ENCODE data around the gene FGGY. TPM values are rescaled to one million over a fixed set of nuclear protein-coding genes. Genes with fewer than 3 reads are reported as not detected.
"Not testable (repeated sequence)": the region's sequence is repeated elsewhere in the genome, so short reads cannot be mapped to it uniquely, and the experiment has no call there.

The FGGY gene, protein sequence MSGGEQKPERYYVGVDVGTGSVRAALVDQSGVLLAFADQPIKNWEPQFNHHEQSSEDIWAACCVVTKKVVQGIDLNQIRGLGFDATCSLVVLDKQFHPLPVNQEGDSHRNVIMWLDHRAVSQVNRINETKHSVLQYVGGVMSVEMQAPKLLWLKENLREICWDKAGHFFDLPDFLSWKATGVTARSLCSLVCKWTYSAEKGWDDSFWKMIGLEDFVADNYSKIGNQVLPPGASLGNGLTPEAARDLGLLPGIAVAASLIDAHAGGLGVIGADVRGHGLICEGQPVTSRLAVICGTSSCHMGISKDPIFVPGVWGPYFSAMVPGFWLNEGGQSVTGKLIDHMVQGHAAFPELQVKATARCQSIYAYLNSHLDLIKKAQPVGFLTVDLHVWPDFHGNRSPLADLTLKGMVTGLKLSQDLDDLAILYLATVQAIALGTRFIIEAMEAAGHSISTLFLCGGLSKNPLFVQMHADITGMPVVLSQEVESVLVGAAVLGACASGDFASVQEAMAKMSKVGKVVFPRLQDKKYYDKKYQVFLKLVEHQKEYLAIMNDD
- 10 to 100 TPM; 14.6 to 24.7 TPM for total RNA-seq
- long read RNA-seq, donor 1, partial matches to known transcripts = 0 of 3 reads
- long read RNA-seq, donor 1, other reads (novel, unspliced or antisense) = 3 of 3 reads
- long read RNA-seq, donor 2, partial matches to known transcripts = 3 of 30 reads
- long read RNA-seq, donor 2, other reads (novel, unspliced or antisense) = 24 of 30 reads

DNA sequence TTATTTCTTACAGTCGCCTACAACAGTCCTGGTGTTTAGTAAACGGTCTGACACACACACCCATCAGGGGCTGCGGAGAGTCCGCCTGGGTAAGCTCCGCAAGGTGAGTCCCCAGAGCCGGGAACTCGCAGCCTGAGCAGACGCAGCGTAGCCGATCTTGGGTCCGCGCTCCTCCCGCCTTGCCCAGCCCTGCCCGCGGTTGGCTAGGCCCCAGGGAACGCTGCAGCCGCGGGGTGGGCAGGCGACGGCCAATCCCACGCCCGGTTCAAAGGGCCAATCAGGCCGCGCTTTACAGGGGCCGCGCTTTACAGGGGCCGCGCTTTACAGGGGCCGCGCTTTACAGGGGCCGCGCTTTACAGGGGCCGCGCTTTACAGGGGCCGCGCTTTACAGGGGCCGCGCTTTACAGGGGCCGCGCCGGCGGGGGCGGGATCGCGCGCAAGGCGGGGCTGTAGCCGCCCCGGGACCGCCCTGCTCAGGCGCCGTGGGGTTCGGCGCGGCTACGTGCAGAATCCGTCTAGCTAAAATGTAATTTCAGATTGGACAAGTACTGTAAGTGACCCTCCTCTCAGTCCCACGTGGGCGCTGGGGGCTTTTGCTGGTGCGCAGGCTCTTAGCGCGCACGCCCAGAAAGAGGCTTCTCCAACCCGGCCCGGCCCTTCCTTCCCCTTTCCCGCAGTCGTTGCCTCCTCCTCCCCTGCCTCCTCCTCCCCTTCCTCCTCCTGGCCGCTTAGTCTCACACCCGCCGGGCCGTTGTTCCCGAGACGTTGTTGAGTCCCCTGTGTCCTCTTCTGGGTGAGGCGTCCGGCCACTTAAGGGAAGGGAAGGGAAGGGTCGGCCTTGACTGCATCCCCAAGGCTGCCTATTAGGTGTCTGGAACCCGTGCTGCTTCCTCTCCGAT is at the start of gene FGGY:
FGGY (plus strand) TSS at position 737 of the 899 bp plus-strand sequence. CDS start 24,456 bp downstream, outside the sequence.
- intact Hi-C loops (cut with DNase I) = loop anchor here (5.0 to 10.0 kb wide), 4 partner anchors 98 to 461 kb away; no protein-coding TSS in a partner anchor

DNA sequence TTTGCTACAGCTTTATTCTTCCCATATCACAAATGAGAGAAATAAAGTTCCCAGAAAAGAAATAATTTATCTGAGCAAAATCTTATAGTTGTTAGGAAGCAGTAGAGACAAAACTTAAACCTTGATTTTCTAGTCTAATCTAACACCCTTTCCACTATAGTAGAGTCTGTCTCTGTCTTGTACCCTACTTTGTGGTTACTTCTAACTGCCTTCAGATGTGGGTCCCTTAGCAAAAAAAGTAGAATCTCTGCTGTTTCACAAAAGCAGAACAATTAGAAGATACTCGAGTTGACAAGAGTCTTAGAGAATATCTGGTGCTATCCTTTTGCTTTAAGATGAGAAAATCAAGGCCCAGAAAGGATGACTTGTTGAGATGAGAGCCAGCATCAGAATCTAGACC is 48.1 kb upstream of the FGGY start:
- DNase-seq (ENCODE audit: low spot score) = no peak
- intact Hi-C loops (cut with DNase I) = no loop called here

More for the DNA sequence above, at the start of gene FGGY:
- DNase-seq (ENCODE audit: low spot score) = peak; percentile 99

GRCh38 chr1:59249396-59250137 is 47.3 kb upstream of the FGGY start:
- intact Hi-C loops (cut with DNase I) = loop anchor here in 1 of 2 donors (5.0 kb wide), 1 partner anchor 627 kb away; no protein-coding TSS in a partner anchor
- DNase-seq (ENCODE audit: low spot score) = no peak

GRCh38 chr1:59251061-59251460 is 45.8 kb upstream of the FGGY start:
- intact Hi-C loops (cut with DNase I) = loop anchor here in 1 of 2 donors (5.0 kb wide), 1 partner anchor 629 kb away; no protein-coding TSS in a partner anchor

DNA sequence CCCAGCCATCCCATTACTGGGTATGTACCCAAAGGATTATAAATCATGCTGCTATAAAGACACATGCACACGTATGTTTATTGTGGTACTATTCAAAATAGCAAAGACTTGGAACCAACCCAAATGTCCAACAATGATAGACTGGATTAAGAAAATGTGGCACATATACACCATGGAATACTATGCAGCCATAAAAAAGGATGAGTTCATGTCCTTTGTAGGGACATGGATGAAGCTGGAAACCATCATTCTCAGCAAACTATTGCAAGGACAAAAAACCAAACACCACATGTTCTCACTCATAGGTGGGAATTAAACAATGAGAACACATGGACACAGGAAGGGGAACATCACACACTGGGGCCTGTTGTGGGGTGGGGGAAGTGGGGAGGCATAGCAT is 40.5 kb upstream of the FGGY start:
- DNase-seq (ENCODE audit: low spot score); intact Hi-C loops (cut with DNase I): not testable (repeated sequence)

More at GRCh38 chr1:59251061-59251460, 45.8 kb upstream of the FGGY start:
- DNase-seq (ENCODE audit: low spot score) = not testable (repeated sequence)

GRCh38 chr1:59258412-59259032 is 38.4 kb upstream of the FGGY start:
- no peak for DNase-seq (ENCODE audit: low spot score)
- intact Hi-C loops (cut with DNase I) = no loop called here

DNA sequence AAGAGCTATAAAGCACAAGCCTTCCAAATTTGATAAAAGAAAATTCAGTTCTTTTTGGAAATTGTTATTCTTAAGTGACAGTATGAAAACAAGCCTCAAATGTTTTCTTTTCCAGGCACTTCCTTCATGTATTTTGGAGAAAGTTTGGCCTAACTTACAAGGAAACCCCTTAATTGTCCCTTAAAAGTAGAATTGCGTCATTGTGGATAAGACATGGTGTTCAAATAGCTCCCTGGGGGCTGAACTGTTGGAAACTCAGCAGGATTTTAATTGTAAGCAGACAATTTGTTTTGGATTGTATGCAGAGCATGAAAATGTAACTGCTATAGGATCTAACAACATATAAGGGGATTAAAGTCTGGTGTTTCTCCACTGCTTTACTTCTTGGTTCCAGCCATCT is 35.4 kb upstream of the FGGY start:
- intact Hi-C loops (cut with DNase I) = loop anchor here in 1 of 2 donors (1.0 kb wide), 1 partner anchor 20 kb away; no protein-coding TSS in a partner anchor
- no peak for DNase-seq (ENCODE audit: low spot score)

DNA sequence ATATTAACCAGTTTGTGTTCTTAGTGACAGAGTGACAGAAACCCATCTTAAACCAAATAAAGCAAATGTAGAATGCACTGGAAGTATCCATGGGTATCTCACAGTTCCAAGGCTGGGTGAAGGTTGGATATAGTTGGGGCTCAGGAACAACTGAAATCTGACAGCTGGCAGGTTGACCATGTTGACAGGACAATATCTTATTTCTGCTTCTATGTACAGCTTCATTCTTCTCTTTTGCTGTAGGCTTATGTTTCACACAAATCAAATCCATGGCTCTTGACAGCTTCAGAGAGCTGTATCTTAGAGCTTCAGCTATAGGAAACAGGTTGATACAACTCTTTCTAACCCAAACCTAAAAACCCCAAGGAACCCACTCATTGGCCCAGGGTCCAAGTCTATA is 34.3 kb upstream of the FGGY start:
- intact Hi-C loops (cut with DNase I) = no loop called here
- DNase-seq (ENCODE audit: low spot score) = no peak

DNA sequence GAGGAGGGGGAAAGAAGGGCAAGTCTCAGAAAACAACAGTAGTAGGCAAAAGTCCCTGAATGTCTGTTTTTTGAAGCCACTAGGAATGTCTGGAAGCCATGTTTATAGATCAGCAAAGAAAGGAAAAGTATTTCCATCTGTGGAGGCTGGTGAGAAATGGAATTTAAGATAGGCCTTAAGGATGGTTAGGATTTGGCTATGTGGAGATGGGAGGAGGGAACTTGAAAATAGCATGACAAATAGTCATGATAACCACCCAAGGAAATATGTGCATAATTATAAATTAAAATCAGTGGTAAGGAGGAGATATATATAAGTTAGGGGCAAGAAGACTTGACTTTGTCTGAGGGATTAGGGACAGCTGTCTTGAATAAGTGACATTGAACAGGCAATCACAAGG is 33.8 kb upstream of the FGGY start:
- no peak for DNase-seq (ENCODE audit: low spot score)
- intact Hi-C loops (cut with DNase I) = no loop called here

DNA sequence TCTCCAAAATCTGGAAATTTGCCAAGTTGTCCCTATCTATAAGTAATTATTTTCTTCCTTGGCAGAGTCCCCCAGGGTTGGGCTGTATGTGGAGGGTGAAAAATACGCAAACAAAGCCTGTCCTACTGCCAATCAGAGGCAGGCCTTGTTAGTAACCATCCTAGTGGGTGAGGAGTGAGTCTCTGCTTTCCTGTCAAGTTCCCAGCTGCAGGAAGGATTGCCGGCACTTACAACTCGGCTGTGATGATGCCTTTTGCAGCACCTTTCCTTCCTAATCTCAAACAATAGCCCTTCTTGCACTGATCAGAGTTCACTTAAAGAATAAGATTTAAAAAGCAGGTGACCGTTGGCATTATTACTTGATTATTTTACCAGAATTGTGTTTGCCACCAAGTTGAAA is 31.3 kb upstream of the FGGY start:
- intact Hi-C loops (cut with DNase I) = no loop called here
- DNase-seq (ENCODE audit: low spot score) = no peak

DNA sequence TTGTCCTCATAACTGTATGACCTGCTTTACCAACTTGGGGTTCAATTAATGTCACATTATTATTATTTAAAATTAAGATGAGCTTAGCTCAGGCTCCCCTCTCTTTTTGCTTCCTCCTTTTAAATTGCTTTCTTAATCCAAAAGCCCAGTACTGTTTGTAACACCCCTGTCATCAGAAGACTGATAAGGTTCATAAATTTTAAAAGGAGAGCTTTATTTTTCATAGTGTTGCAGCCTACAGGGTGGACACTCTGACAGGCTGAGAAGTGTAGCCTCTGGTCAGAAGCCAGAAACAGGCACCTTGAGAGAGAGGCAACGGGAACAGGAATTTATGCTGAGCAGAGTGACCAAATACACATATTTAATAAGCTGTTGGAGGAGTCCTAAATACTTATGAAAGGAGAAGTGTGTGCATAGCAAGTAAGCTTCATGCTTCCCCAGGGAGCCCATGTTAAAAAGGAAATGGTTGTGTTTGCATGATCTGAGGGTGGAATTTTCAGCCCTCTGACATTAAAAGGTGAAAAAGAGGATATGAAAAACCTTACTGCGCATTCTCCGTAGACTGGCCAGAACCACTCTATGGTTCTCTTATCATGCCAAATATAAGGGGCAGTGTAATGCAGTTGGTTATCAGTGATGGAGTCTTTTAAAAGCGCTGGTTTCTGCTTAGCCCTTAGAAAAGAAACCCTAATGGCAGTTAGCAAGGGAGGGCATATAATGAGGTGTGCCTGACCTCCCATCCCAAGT is 30.5 kb upstream of the FGGY start:
- DNase-seq (ENCODE audit: low spot score) = no peak
- intact Hi-C loops (cut with DNase I) = no loop called here

GRCh38 chr1:59266927-59267293 is 30.0 kb upstream of the FGGY start:
- intact Hi-C loops (cut with DNase I) = no loop called here
- no peak for DNase-seq (ENCODE audit: low spot score)

DNA sequence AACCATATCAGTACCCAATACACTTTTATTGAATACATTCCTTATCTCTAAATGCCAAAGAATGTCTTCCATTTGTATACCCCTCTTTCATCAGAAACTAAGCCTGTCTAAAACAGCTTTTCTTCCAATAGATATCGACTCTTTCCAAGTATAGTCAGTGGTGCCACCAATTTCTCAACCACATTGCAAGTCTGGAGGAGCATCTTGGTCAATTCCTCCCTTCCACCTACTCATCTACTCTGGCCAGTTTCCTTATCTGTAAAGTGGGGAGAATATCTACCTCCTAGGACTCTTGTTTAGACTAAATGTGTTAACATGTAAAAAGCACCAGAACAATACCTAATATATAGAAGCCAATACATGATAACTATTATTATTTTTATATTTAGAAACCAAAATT is 28.5 kb upstream of the FGGY start:
- no peak for DNase-seq (ENCODE audit: low spot score)
- intact Hi-C loops (cut with DNase I) = no loop called here

DNA sequence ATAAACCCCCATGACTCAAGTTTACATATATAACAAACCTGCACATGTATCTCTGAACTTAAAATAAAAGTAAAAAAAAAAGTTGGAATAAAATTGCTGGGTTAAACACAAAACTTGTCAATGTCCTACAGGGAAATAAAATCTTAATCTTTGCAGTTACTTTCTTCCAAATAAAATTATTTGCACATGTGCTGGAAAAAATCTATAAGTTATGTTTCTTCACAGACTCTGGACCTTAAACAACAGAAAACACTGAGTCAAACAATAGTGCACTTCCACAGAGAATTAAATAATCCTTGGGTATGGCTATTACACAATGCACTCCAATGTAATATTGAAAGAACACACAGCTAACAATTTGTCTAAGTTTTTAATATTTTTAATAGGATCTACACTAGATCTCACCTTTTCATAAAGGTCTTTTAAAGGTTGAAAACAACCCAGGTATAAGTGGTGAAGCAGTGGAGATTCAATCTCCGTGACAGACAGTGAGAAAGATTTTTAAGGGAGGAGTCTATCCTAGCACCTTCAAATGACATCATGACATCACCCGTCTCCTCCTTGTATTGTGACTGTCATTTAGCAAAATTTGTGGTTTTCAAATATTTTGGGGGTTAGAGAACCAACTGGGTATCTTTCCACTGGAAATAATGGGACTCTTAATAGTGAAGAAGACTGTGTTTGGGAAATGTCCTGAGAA is 25.2 kb upstream of the FGGY start:
- intact Hi-C loops (cut with DNase I) = no loop called here

DNA sequence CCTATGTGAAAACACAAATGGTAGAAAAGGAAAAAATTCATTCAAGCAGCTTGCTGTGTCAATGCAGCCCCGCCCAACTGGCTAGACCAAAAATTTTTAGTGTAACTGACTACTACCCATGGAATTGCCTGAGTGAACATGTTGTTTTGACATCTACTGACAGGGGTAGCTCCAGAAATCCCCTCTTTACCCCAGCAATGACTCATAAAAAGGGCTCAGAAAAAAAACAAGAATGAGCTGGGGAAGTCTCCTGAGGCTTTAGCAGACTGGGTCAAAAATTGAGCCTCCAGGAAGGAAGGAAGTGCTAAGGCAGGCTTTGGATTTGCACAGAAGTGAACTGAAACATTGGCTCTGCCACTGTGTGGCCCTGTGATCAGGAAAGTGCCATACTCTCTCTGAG is 24.4 kb upstream of the FGGY start:
- intact Hi-C loops (cut with DNase I) = no loop called here
- no peak for DNase-seq (ENCODE audit: low spot score)

More for the DNA sequence above, 25.2 kb upstream of the FGGY start:
- DNase-seq (ENCODE audit: low spot score) = no peak

- DNase-seq (ENCODE audit: low spot score) = no peak
- intact Hi-C loops (cut with DNase I) = no loop called here
These were observed 20.4 kb upstream of the FGGY start for GRCh38 chr1:59276439-59276851.

- DNase-seq (ENCODE audit: low spot score) = no peak
- intact Hi-C loops (cut with DNase I) = no loop called here
These were observed 18.0 kb upstream of the FGGY start for GRCh38 chr1:59278780-59279354.
